HEK293 (cell line): ENCODE measurements around the gene SYCN.

Experiments
- CTCF ChIA-PET: fragments of 350-600 bp; formaldehyde crosslinking; extraction: SDS; loops from one replicate; lab custom pipeline; 2021; ENCODE audit warnings: antibody characterized with exemption; lab: Yijun Ruan, JAX
- POLR2A ChIA-PET: fragments of 300-600 bp; formaldehyde crosslinking; extraction: SDS; loops from one replicate; lab custom pipeline; 2020; ENCODE audit warnings: antibody characterized with exemption, inconsistent platforms; lab: Yijun Ruan, JAX
- H3K27ac ChIP-seq: fragments of 200-500 bp; sonication (Bioruptor generic); 2 replicates; pipeline ENCODE4 v1.5.1; 2014; ENCODE audit warnings: low read depth, low read length, control low read depth, inconsistent platforms; ENCODE audit errors: extremely low read depth
- H3K36me3 ChIP-seq, 2 experiments: fragments of 200-500 bp in 1 of 2; sonication (Bioruptor generic) in 1 of 2; 1 replicate in 1 of 2; 2 replicates in 1 of 2; pipeline ENCODE4 v1.5.1; 2014 to 2017; ENCODE audit warnings: inconsistent platforms in 2 of 2, low read length in 2 of 2; ENCODE audit not compliant: control insufficient read depth in 2 of 2, insufficient read depth in 1 of 2
- H3K4me1 ChIP-seq: fragments of 200-500 bp; sonication (Bioruptor generic); 2 replicates; pipeline ENCODE4 v1.5.1; 2014; ENCODE audit warnings: mild to moderate bottlenecking, low read length, inconsistent platforms; ENCODE audit not compliant: control insufficient read depth, insufficient read depth
- H3K4me3 ChIP-seq: 2 replicates; pipeline ENCODE4 v1.5.1; 2011; ENCODE audit warnings: low read depth, mild to moderate bottlenecking, control low read depth, low read length, moderate library complexity
- H3K9me3 ChIP-seq: fragments of 200-500 bp; sonication (Bioruptor generic); 2 replicates; pipeline ENCODE4 v1.5.1; 2014; ENCODE audit warnings: low read depth, low read length, inconsistent platforms; ENCODE audit not compliant: control insufficient read depth, insufficient read depth
- FEZF1 ChIP-seq: fragments of 450-650 bp; formaldehyde crosslinking; IDR thresholded peaks from 2 replicates; pipeline ENCODE4 v1.5.1; 2016; ENCODE audit warnings: missing biosample characterization, missing genetic modification characterization
- HOXA7 ChIP-seq: sonication (generic); formaldehyde crosslinking; IDR thresholded peaks from 2 replicates; pipeline ENCODE4 v1.8.1; 2022; ENCODE audit warnings: missing genetic modification reagents, borderline replicate concordance
- PBX3 ChIP-seq: sonication (generic); formaldehyde crosslinking; IDR thresholded peaks from 2 replicates; pipeline ENCODE4 v1.8.1; 2022; ENCODE audit warnings: mild to moderate bottlenecking, moderate library complexity, missing genetic modification reagents
- ZNF157 ChIP-seq: fragments of 450-650 bp; formaldehyde crosslinking; IDR thresholded peaks from 2 replicates; pipeline ENCODE4 v1.5.1; 2016; ENCODE audit warnings: missing biosample characterization, missing genetic modification characterization
- ZNF19 ChIP-seq: fragments of 450-650 bp; formaldehyde crosslinking; IDR thresholded peaks from 2 replicates; pipeline ENCODE4; 2016; ENCODE audit warnings: missing biosample characterization, missing genetic modification characterization, low read depth
- ZNF404 ChIP-seq: fragments of 450-650 bp; formaldehyde crosslinking; IDR thresholded peaks from 2 replicates; pipeline ENCODE4 v1.5.1; 2017; ENCODE audit warnings: missing biosample characterization, missing genetic modification characterization
- ZNF473 ChIP-seq: fragments of 450-650 bp; formaldehyde crosslinking; IDR thresholded peaks from 2 replicates; pipeline ENCODE4 v1.5.1; 2017; ENCODE audit warnings: missing biosample characterization, missing genetic modification characterization
- ZNF518A ChIP-seq: fragments of 450-650 bp; formaldehyde crosslinking; conservative IDR thresholded peaks from 2 replicates; pipeline ENCODE4 v1.5.1; 2016; ENCODE audit warnings: low read depth, missing biosample characterization, missing genetic modification characterization
- ZNF560 ChIP-seq: fragments of 450-650 bp; formaldehyde crosslinking; IDR thresholded peaks from 2 replicates; pipeline ENCODE4 v1.5.1; 2017; ENCODE audit warnings: missing biosample characterization, missing genetic modification characterization, borderline replicate concordance
- ZNF624 ChIP-seq: fragments of 450-650 bp; formaldehyde crosslinking; IDR thresholded peaks from 2 replicates; pipeline ENCODE4 v1.5.1; 2017; ENCODE audit warnings: missing biosample characterization, missing genetic modification characterization
- ZNF707 ChIP-seq: fragments of 450-650 bp; formaldehyde crosslinking; IDR thresholded peaks from 2 replicates; pipeline ENCODE4 v1.5.1; 2016; ENCODE audit warnings: missing biosample characterization, missing genetic modification characterization
- ZNF843 ChIP-seq: fragments of 450-650 bp; formaldehyde crosslinking; IDR thresholded peaks from 2 replicates; pipeline ENCODE4 v1.5.1; 2016; ENCODE audit warnings: missing biosample characterization, missing genetic modification characterization
- ZSCAN23 ChIP-seq: fragments of 450-650 bp; formaldehyde crosslinking; IDR thresholded peaks from 2 replicates; pipeline ENCODE4 v1.5.1; 2016; ENCODE audit warnings: missing biosample characterization, missing genetic modification characterization
- TF ChIP-seq, protein P1 (sequence below): fragments of 450-650 bp; formaldehyde crosslinking; IDR thresholded peaks from 2 replicates; pipeline ENCODE4 v1.5.1; 2016; ENCODE audit warnings: missing biosample characterization, missing genetic modification characterization
- TF ChIP-seq, protein P2 (sequence below): fragments of 450-650 bp; formaldehyde crosslinking; IDR thresholded peaks from 2 replicates; pipeline ENCODE4 v1.5.1; 2017; ENCODE audit warnings: missing biosample characterization, missing genetic modification characterization

SYCN gene

DNA sequence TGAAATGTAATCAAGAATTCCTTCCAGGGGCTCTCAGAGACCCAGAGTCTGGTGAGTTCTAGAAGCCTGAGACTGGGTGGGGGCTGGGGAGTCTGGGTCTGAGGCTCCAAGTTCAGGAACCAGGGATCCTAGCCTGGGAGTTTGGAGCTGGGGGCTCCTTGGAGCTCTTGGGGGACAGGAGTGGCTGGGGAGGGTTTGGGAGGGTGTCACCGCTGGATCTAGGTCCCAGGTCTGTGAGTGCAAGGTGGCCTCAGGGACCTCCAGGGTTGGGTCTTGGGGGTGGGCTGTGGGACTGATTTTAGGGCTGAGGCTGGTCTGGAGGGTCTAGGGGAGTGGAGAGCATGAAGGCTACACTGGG, 1.1 kb downstream of the SYCN start (continued):
- TF ChIP-seq ZNF518A (no peak), ZNF560 (tag by site-specific recombination) (no peak), ZNF707 (tag by site-specific recombination) (no peak), ZSCAN23 (no peak), ZNF19 (tag by site-specific recombination) (no peak), ZNF624 (tag by site-specific recombination) (no peak), FEZF1 (tag by site-specific recombination) (no peak)
- TF ChIP-seq, protein P1, sequence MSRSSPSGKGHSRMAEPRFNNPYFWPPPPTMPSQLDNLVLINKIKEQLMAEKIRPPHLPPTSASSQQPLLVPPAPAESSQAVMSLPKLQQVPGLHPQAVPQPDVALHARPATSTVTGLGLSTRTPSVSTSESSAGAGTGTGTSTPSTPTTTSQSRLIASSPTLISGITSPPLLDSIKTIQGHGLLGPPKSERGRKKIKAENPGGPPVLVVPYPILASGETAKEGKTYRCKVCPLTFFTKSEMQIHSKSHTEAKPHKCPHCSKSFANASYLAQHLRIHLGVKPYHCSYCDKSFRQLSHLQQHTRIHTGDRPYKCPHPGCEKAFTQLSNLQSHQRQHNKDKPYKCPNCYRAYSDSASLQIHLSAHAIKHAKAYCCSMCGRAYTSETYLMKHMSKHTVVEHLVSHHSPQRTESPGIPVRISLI (tag by site-specific recombination) = no peak
- TF ChIP-seq, protein P2, sequence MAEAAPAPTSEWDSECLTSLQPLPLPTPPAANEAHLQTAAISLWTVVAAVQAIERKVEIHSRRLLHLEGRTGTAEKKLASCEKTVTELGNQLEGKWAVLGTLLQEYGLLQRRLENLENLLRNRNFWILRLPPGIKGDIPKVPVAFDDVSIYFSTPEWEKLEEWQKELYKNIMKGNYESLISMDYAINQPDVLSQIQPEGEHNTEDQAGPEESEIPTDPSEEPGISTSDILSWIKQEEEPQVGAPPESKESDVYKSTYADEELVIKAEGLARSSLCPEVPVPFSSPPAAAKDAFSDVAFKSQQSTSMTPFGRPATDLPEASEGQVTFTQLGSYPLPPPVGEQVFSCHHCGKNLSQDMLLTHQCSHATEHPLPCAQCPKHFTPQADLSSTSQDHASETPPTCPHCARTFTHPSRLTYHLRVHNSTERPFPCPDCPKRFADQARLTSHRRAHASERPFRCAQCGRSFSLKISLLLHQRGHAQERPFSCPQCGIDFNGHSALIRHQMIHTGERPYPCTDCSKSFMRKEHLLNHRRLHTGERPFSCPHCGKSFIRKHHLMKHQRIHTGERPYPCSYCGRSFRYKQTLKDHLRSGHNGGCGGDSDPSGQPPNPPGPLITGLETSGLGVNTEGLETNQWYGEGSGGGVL (tag by site-specific recombination) = no peak

- ChIA-PET CTCF (interaction anchor here (1.2 to 2.1 kb wide), 2 partner anchors 11 to 78 kb away, joined by 4 to 10 read pairs; no protein-coding TSS in a partner anchor), POLR2A (no interaction called here)
- Histone ChIP-seq H3K9me3 (no peaks in the 10 kb centered on the region), H3K27ac (no peak overlapping the region), H3K4me3 (no peak overlapping the region)
- TF ChIP-seq ZNF157 (tag by site-specific recombination) = no peak
- TF ChIP-seq ZNF843 = no peak
- TF ChIP-seq HOXA7 (CRISPR knock-in tag) = no peak
- TF ChIP-seq ZNF404 (tag by site-specific recombination) = no peak
- TF ChIP-seq PBX3 (CRISPR knock-in tag) = no peak
- no peak for TF ChIP-seq ZNF473
- TF ChIP-seq, all 188 proteins: peak for 0
- H3K4me1 ChIP-seq = peaks cover 10% of the 10 kb centered on the region
- no peaks in the 10 kb centered on the region for H3K36me3 ChIP-seq
Measured at GRCh38 chr19:39200803-39201115, 3.3 kb downstream of the SYCN start.
